ENCODE measurements around the gene TMEM94. TPM values are rescaled to one million over a fixed set of nuclear protein-coding genes. Genes with fewer than 3 reads are reported as not detected.
A peak's percentile ranks its signal among the peaks of the same experiment; 100 is the strongest.

The TMEM94 gene
- total and polyA plus RNA-seq, 8 donors: 29.9 to 64.9 (median 39.3) TPM

DNA sequence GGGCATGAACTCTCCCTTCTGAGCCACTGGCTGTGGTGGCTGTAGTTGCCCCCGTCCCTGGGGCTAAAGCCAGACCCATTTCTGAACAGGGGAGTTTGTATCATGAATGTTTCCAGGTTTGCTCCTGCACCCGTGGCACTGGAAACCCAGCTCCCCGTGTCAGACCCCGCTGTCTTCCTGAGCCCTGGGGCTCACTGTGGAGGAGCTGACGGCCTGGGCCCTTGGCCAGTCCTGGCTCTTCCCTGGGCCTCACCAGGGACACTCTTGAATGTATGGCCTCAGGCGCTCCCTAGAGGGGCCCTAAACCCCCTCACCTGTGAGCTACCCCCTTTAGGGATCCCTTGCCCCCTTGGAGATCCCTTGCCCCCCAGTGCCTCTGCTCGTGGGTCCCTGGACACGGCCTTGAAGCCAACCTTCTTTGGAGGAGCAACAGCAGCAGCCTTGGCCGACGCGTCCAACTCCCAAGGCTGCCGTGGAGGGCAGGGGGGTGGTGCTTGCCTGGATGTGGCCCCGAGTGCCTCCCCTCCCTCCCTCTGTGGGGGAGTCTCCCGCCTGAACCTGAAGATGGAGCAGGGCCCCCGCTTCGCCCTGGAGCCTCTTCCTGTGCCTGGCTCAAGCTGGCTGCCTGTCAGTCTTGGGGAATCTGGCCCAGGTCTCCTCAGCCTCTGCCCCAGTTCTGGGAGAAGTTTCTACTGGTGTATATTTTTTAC is 43.0 kb downstream of the TMEM94 start:
- H3K27ac ChIP-seq: no peak overlapping the region
- DNase-seq (no peak), FAIRE-seq (no peak), ATAC-seq (no peak)
- TF ChIP-seq CTCF (IDR thresholded peaks at IDR 0.05): no peak
- WGBS, 2 donors: 64 to 71% methylated on average over 16 of the region's 16 CpGs
- intact Hi-C loops (cut with DNase I): no loop called here
- H3K4me3 ChIP-seq: no peak overlapping the region
- H3K4me1 ChIP-seq: no peaks in the 10 kb centered on the region
- H3K27me3 ChIP-seq: no peaks in the 10 kb centered on the region
- H3K9me3 ChIP-seq: no peaks in the 10 kb centered on the region
- H3K36me3 ChIP-seq: peaks cover 0 to 4% (median 0%) of the 10 kb centered on the region in 3 donors

GRCh38 chr17:75500419-75501216 is 44.2 kb downstream of the TMEM94 start:
- H3K9me3 ChIP-seq: no peaks in the 10 kb centered on the region
- FAIRE-seq (no peak), DNase-seq (peak in 1 of 6 donors; percentile 66), ATAC-seq (no peak)
- intact Hi-C loops (cut with DNase I): no loop called here
- H3K4me3 ChIP-seq: no peak overlapping the region
- H3K27me3 ChIP-seq: no peaks in the 10 kb centered on the region
- H3K4me1 ChIP-seq: no peaks in the 10 kb centered on the region
- no peak for TF ChIP-seq CTCF (IDR thresholded peaks at IDR 0.05)
- peaks cover 0 to 4% (median 0%) of the 10 kb centered on the region in 3 donors for H3K36me3 ChIP-seq
- WGBS, 2 donors: 88 to 90% methylated on average over 17 of the region's 17 CpGs
- no peak overlapping the region for H3K27ac ChIP-seq

- no peak for TF ChIP-seq CTCF (IDR thresholded peaks at IDR 0.05)
- Histone ChIP-seq H3K27me3 (no peaks in the 10 kb centered on the region), H3K36me3 (peaks cover 0 to 4% (median 0%) of the 10 kb centered on the region in 3 donors), H3K4me3 (no peak overlapping the region), H3K4me1 (no peaks in the 10 kb centered on the region), H3K27ac (no peak overlapping the region), H3K9me3 (no peaks in the 10 kb centered on the region)
- 88 to 93% methylated on average over 20 to 21 of the region's 21 CpGs for WGBS, 2 donors
- ATAC-seq: no peak
- intact Hi-C loops (cut with DNase I): no loop called here
- DNase-seq: peak in 1 of 6 donors; percentile 77
- no peak for FAIRE-seq
These were observed 45.1 kb downstream of the TMEM94 start for GRCh38 chr17:75501378-75502071.

DNA sequence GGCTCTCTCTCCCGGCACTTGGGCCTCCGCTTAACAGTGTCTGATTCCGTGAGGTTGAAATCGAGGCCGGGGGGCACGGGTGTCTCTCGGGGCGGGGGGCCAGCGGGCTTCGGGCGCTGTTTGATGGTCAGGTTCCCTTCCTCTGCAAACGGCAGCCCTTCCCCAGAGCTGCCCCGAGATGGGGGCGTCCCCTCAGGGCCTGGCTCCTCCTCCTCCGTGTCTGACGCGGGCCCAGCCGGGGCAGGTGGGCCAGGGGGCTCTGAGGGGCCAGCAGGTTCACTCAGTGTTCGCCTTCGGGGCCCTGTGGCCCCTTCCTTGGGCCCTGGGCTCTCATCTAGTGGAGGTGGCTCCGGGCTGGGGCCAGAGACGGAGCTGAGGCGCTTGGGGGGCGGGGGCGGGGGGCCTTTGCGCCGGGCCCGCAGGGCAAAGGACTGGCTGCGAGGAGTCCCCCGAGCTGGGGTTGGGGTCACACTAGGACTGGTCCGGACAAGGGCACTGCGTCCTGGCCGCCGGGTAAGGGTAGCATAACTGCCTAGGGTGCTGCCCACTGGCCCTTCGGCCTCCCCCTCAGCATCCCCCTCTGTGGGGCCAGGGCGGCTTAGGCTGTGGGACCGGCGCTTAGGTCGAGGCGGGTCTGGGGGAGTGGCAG is 45.8 kb downstream of the TMEM94 start:
- WGBS, 2 donors: 89 to 91% methylated on average over 40 of the region's 40 CpGs
- Histone ChIP-seq H3K4me3 (no peak overlapping the region), H3K27ac (no peak overlapping the region), H3K27me3 (no peaks in the 10 kb centered on the region), H3K36me3 (peaks cover 0 to 10% (median 0%) of the 10 kb centered on the region in 3 donors), H3K4me1 (no peaks in the 10 kb centered on the region), H3K9me3 (no peaks in the 10 kb centered on the region)
- FAIRE-seq: no peak
- no peak for TF ChIP-seq CTCF (IDR thresholded peaks at IDR 0.05)
- peak in 1 of 6 donors; percentile 81 for DNase-seq
- intact Hi-C loops (cut with DNase I): no loop called here
- ATAC-seq: no peak
